Activated CD8-positive, alpha-beta memory T cell treated with anti-CD3 and anti-CD28 coated beads for 48 hours (primary cell): ENCODE results near the gene UFL1.

ENCODE experiments used
- DNase-seq, 3 experiments: peaks; one replicate each; pipeline ENCODE4 v3.0.0-alpha.2; 2020; ENCODE audit warnings: low read depth in 2 of 3, low spot score in 2 of 3

The UFL1 gene

DNA sequence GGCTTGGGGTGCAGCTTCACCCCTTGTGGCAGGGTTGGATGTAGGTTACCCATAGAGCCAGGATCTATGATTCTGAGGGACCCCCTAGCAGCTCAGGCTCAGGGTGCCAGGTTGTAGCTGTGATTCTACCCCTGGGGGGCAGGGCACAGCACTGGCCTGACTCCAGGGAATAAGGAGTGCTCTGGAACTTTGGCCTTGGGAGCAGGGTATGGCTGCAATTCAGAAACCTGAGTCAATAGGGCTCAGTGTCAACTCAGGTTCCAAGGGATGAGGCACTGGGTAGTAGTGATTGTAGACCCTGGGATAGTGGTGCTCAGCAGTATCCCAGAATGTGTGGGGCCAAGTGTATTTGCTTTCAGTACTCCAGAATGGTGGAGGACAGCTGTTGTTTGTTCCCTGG lies 49.9 kb downstream of the UFL1 start:
- no peak for DNase-seq

DNA sequence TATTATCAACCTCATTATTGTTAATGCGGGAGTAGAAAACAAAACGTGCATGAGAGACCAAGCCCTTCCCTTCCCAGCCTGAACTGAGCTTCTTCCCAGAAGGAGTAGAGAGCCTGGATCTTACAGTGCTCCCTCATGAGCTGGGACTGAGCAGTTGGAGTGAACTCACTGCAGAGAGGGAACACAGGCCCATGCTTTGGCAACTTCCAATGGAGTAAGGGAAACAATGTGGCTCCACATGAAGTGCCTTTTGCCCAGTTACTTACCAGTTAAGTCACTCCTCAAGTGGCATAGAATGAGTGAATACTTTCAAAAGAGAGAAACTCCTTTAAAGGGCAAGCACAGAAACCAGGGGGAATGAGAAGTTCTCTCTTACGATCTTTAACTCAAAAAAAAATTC lies 53.8 kb downstream of the UFL1 start:
- no peak for DNase-seq

DNA sequence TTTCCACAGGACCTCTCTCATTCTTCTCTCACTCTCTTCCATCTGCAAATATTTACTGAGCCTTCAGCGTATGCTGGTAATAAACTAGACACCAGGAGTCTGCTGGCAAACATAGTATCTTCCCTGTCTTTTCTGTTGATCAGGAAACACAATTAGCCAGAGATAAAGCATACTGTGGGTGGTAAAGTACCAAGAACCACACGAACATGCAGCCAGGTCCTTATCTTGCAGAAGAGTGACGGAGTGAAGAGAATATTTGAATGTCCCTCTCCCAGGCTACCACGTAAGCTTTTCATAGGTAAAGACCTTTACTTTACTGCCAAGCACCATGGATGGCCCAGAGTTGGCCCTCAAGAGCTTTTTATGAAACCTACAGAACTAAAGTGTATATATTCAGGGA lies 54.6 kb downstream of the UFL1 start:
- DNase-seq: no peak

DNA sequence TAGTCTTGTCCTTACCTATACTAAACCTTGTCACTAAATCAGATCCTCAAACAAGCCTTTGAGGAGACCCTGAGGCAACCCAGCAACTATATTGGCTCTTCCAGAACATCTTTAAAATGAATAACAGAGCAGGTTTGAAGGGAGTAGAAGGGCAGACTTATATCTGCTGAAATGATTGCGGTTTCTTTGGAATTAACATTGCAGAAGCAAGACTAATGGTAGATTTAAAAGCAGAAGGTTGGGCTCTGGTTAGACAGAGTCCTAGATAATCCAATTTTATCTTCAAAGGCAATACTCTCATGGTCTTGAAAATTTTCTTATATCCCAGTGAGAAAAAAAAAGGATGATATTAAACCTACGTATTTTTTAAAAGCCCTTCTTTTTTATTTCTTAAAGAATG lies 60.4 kb downstream of the UFL1 start:
- no peak for DNase-seq

DNA sequence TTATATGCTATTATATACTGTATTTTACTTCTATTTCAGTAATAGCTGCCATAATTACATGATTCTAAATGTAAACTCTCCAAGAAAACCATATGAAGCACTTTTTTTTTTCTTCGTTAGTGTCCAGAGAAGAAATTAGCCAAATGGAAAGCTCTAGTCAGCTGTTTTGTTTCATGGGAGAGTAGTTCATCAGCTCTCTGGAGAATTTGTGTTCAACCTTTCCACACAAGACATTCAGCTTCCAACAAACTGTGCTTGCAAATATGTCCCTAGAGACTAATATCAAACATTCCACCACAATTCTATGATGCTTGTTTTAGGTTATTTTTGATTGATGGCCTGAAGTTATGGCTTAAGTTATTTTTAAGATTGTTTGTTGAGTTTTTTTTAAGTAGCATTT lies 60.8 kb downstream of the UFL1 start:
- no peak for DNase-seq

DNA sequence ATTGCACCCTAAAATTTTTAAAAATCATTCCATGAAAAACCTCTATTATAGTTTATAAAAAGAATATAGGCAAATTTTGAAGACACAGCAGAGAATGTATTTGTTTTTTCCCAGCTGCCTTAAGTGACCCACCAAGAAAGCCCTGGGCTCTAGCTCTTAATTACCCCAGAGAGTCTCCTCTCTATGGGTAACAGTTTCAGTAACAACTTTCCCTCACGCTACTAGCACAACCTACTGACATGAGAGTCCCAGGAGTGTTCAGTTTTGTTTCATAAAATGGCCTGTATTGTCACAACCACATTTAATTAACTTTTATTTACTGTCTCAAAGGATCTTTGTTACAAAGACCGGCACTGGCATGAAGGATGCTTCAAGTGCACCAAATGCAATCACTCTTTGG lies 82.8 kb downstream of the UFL1 start:
- DNase-seq: no peak
